Peyer's patch (tissue), 4 donors: Measurements from ENCODE around the gene TBX1. TPM values are rescaled to one million over a fixed set of nuclear protein-coding genes. Genes with fewer than 3 reads are reported as not detected.

Source experiments
- DNase-seq, 3 donors: peaks; one replicate each; pipeline ENCODE4 v3.0.0-alpha.2; 2017 to 2019
- H3K27ac ChIP-seq, 4 donors: fragments of 200-600 bp; sonication (generic); one replicate each; pipeline ENCODE4 v1.5.1; 2016 to 2019
- H3K27me3 ChIP-seq, 2 donors: fragments of 200-600 bp; sonication (generic); one replicate each; pipeline ENCODE4 v1.5.1; 2019
- H3K36me3 ChIP-seq, 3 donors: fragments of 200-600 bp; sonication (generic); one replicate each; pipeline ENCODE4 v1.5.1; 2016 to 2019
- H3K4me1 ChIP-seq, 4 donors: fragments of 200-600 bp; sonication (generic); one replicate each; pipeline ENCODE4 v1.5.1; 2016 to 2019
- H3K4me3 ChIP-seq, 4 donors: fragments of 200-600 bp; sonication (generic); 1 replicate in 3 of 4; 2 replicates in 1 of 4; pipeline ENCODE4 v1.5.1; 2016 to 2019; ENCODE audit warnings: mild to moderate bottlenecking in 1 of 4
- H3K9me3 ChIP-seq, 4 donors: fragments of 200-600 bp; sonication (generic); one replicate each; pipeline ENCODE4 v1.5.1; 2016 to 2019; ENCODE audit warnings: mild to moderate bottlenecking in 1 of 4
- POLR2A ChIP-seq, 2 donors: fragments of 450-650 bp; IDR thresholded peaks; one replicate each; pipeline ENCODE4 v1.5.1; 2017; ENCODE audit warnings: antibody characterized with exemption in 2 of 2, mild to moderate bottlenecking in 2 of 2, moderate library complexity in 2 of 2
- total RNA-seq, 4 donors: library from RNA; depleted of rRNA; stranded (reverse); fragments of >200 nt; gene quantifications; one replicate each; pipeline ENCODE4 v1.1.0, GENCODE V29; 2016
- TF ChIP-seq, protein P1 (sequence below), 6 experiments: fragments of 450-650 bp in 4 of 6; fragments of 200-600 bp in 2 of 6; sonication (generic) in 1 of 6; IDR thresholded peaks; one replicate each; pipeline ENCODE4 v1.5.1; 2017 to 2019; ENCODE audit warnings: antibody characterized with exemption in 6 of 6, mild to moderate bottlenecking in 3 of 6, moderate library complexity in 1 of 6

Gene TBX1
- total RNA-seq, 4 donors from 2014 or later: 0.70 to 4.1 (median 1.1) TPM; not detected in 1

- H3K4me1 ChIP-seq: peaks cover 0 to 42% (median 23%) of the 10 kb centered on the region in 4 donors
- peaks cover 0 to 2% (median 0%) of the 10 kb centered on the region in 4 donors for H3K9me3 ChIP-seq
- H3K27me3 ChIP-seq: peaks cover 0 to 75% of the 10 kb centered on the region in 2 donors
- H3K36me3 ChIP-seq: no peaks in the 10 kb centered on the region
- H3K27ac ChIP-seq: no peak overlapping the region
- no peak for TF ChIP-seq POLR2A (IDR thresholded peaks at IDR 0.05)
- TF ChIP-seq, protein P1, sequence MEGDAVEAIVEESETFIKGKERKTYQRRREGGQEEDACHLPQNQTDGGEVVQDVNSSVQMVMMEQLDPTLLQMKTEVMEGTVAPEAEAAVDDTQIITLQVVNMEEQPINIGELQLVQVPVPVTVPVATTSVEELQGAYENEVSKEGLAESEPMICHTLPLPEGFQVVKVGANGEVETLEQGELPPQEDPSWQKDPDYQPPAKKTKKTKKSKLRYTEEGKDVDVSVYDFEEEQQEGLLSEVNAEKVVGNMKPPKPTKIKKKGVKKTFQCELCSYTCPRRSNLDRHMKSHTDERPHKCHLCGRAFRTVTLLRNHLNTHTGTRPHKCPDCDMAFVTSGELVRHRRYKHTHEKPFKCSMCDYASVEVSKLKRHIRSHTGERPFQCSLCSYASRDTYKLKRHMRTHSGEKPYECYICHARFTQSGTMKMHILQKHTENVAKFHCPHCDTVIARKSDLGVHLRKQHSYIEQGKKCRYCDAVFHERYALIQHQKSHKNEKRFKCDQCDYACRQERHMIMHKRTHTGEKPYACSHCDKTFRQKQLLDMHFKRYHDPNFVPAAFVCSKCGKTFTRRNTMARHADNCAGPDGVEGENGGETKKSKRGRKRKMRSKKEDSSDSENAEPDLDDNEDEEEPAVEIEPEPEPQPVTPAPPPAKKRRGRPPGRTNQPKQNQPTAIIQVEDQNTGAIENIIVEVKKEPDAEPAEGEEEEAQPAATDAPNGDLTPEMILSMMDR (IDR thresholded peaks at IDR 0.05): no peak
- H3K4me3 ChIP-seq: no peak overlapping the region
- no peak for DNase-seq
Measured at GRCh38 chr22:19762568-19763457, 2.2 kb downstream of the TBX1 start.

DNA sequence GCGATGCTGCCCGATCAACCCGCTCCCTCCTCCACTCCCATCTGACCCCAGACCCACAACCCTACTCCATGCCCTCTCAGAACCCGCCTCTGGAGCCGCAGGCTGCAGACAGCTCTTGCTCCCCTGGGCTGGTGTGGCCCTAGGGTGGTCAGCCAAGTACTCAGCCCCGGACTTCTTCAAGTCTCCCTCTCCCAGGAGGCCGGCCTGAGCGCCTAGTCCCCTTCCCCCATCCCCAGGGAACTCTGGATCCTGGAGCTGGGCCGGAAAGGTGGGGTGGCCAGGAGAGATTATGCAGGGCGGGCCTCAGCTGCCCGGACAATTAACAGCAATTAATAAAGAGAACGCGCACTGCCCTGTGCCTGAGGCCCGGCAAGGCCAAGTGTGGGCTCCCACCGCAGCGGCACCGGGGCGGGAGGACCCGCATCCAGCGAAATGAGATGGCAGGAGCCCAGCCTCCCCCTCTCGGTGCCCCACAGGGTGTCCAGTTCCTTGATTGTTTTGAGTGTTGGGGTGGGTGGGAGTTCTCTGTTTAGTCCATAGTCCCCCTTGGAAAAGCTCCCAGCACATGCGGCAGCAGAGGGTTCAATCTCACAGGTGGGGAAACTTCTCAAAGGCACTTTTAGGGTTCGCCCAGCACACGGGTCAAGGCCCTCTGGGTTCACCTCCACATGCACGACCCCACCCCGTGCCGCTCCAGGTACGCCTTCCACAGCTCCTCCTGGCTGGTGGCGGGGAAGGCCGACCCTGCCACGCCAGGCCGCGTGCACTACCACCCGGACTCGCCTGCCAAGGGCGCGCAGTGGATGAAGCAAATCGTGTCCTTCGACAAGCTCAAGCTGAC is 3.1 kb downstream of the TBX1 start:
- Histone ChIP-seq H3K4me3 (no peak overlapping the region), H3K36me3 (no peaks in the 10 kb centered on the region), H3K27ac (no peak overlapping the region), H3K27me3 (peaks cover 0 to 77% of the 10 kb centered on the region in 2 donors), H3K9me3 (peaks cover 0 to 2% (median 0%) of the 10 kb centered on the region in 4 donors), H3K4me1 (peaks cover 0 to 48% (median 23%) of the 10 kb centered on the region in 4 donors)
- no peak for DNase-seq
- TF ChIP-seq, protein P1 (IDR thresholded peaks at IDR 0.05): no peak
- no peak for TF ChIP-seq POLR2A (IDR thresholded peaks at IDR 0.05)

DNA sequence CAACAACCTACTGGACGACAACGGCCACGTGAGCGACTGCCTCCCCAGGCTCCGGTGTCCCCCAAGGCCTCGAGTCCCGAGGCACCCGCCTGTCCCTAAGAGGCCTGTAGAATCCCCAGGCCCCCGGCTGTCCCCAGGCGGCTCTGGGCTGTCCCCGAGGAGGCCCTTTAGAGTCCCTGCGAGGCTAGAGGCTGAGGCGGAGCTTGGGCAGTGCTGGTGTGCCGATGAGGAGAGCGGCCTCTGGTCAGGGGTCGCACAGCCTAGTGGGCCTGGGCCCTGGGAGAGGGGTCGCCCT is 3.7 kb downstream of the TBX1 start:
- Histone ChIP-seq H3K9me3 (peaks cover 0 to 2% (median 0%) of the 10 kb centered on the region in 4 donors), H3K36me3 (no peaks in the 10 kb centered on the region), H3K4me1 (peaks cover 0 to 42% (median 21%) of the 10 kb centered on the region in 4 donors), H3K27ac (no peak overlapping the region), H3K27me3 (peaks cover 0 to 75% of the 10 kb centered on the region in 2 donors), H3K4me3 (no peak overlapping the region)
- DNase-seq: no peak
- TF ChIP-seq, protein P1 (IDR thresholded peaks at IDR 0.05): no peak
- no peak for TF ChIP-seq POLR2A (IDR thresholded peaks at IDR 0.05)

GRCh38 chr22:19764636-19765476 is 4.3 kb downstream of the TBX1 start:
- TF ChIP-seq, protein P1 (IDR thresholded peaks at IDR 0.05): no peak
- no peak for TF ChIP-seq POLR2A (IDR thresholded peaks at IDR 0.05)
- Histone ChIP-seq H3K9me3 (peaks cover 0 to 2% (median 0%) of the 10 kb centered on the region in 4 donors), H3K27ac (no peak overlapping the region), H3K4me1 (peaks cover 0 to 36% (median 17%) of the 10 kb centered on the region in 4 donors), H3K36me3 (no peaks in the 10 kb centered on the region), H3K27me3 (peaks cover 0 to 71% of the 10 kb centered on the region in 2 donors), H3K4me3 (no peak overlapping the region)
- no peak for DNase-seq
